ENCODE data around the gene RAB11FIP4. TPM values are rescaled to one million over a fixed set of nuclear protein-coding genes. Genes with fewer than 3 reads are reported as not detected.

RAB11FIP4 gene
- total and polyA plus RNA-seq, 9 of the 15 experiments (the other 6 are each of a cell fraction or from before 2014, with no cell fraction given): 0.62 to 16.6 (median 8.9) TPM

DNA sequence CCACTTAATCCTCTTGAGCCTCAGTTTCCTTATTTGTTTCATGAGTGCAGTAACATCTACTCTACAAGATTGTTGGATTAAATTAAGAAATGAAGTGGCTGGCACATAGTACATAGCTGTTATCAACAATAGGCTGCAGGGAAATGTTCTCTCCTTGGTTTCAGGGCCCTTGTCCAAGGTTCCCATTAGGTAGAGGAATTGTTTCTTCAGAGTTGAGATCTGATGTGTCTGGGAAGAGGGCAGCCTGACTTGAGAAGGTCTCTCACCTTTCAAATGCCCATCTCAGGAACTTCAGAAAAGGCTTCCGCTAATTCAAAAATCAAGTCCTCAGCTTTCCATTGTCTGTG is 87.6 kb downstream of the RAB11FIP4 start:
- intact Hi-C loops (cut with micrococcal nuclease) (no loop called here), in situ Hi-C loops (cut with MboI) (no loop called here)
- Histone ChIP-seq H3K4me3 (no peak overlapping the region), H3K27me3 (ENCODE audit: control insufficient read depth in 2 of 2, insufficient read depth in 2 of 2, low read length in 2 of 2) (peaks cover 0 to 2% of the 10 kb centered on the region in 2 experiments; a peak in 2 of 5 replicates), H3K4me2 (ENCODE audit: insufficient read depth, low read length) (no peak overlapping the region), H3K79me2 (ENCODE audit: control insufficient read depth, insufficient read depth, low read length) (no peaks in the 10 kb centered on the region), H3K4me1 (replicated peaks in 1 of 2; ENCODE audit: control insufficient read depth in 2 of 2, insufficient read depth in 2 of 2, low read length in 2 of 2) (peaks cover 0 to 10% of the 10 kb centered on the region in 2 experiments; a peak in 3 of 5 replicates), H4K20me1 (replicated peaks; ENCODE audit: control insufficient read depth, insufficient read depth, low read length) (no peaks in the 10 kb centered on the region), H3K9me1 (ENCODE audit: control insufficient read depth, insufficient read depth, low read length) (no peaks in the 10 kb centered on the region), H3K36me3 (ENCODE audit: control insufficient read depth, insufficient read depth, low read length) (no peaks in the 10 kb centered on the region), H2AFZ (ENCODE audit: low read depth, low read length) (no peak overlapping the region), H3K9me3 (replicated peaks; ENCODE audit: control insufficient read depth, insufficient read depth, low read depth, low read length) (no peaks in the 10 kb centered on the region), H3K27ac (ENCODE audit: extremely low read depth, low read depth, low read length) (no peak overlapping the region), H3K9ac (ENCODE audit: insufficient read depth in 1 of 2, low read depth in 2 of 2, low read length in 2 of 2) (no peak overlapping the region)
- ATAC-seq: no peak
- no peak for DNase-seq (ENCODE audit: extremely low read depth in 1 of 4, low spot score in 3 of 4)
- CTCF ChIA-PET (ENCODE audit: low intra/inter-chr PET ratio): no interaction called here
- BruUV-seq (replicated peaks): no TSS peak
- 100% methylated on average over 1 of the region's 1 CpG for WGBS (ENCODE audit: insufficient coverage, low coverage, missing lambda C conversion rate)
- POLR2A ChIA-PET: interaction anchor here (0.6 to 1.6 kb wide), 3 partner anchors 9 to 1346 kb away, joined by 3 to 9 read pairs (median 3); no protein-coding TSS in a partner anchor
- TF ChIP-seq XRCC4 (IDR thresholded peaks at IDR 0.05; ENCODE audit: extremely low read depth, insufficient read depth, insufficient read length) (no peak), TEAD1 (CRISPR knock-in tag; IDR thresholded peaks at IDR 0.05) (no peak), MED1 (CRISPR knock-in tag; IDR thresholded peaks at IDR 0.05; ENCODE audit: borderline replicate concordance) (no peak), NONO (IDR thresholded peaks at IDR 0.05; ENCODE audit: low read depth in 2 of 2, low read length in 1 of 2) (no peak), ARNT (IDR thresholded peaks at IDR 0.05) (no peak), CXXC5 (CRISPR knock-in tag; IDR thresholded peaks at IDR 0.05) (no peak), NFIX (CRISPR knock-in tag; IDR thresholded peaks at IDR 0.05; ENCODE audit: low read depth) (no peak), ZNF57 (CRISPR knock-in tag; IDR thresholded peaks at IDR 0.05) (no peak)
- TF ChIP-seq, protein P1, sequence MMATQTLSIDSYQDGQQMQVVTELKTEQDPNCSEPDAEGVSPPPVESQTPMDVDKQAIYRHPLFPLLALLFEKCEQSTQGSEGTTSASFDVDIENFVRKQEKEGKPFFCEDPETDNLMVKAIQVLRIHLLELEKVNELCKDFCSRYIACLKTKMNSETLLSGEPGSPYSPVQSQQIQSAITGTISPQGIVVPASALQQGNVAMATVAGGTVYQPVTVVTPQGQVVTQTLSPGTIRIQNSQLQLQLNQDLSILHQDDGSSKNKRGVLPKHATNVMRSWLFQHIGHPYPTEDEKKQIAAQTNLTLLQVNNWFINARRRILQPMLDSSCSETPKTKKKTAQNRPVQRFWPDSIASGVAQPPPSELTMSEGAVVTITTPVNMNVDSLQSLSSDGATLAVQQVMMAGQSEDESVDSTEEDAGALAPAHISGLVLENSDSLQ (IDR thresholded peaks at IDR 0.05): no peak
- TF ChIP-seq, protein P2, sequence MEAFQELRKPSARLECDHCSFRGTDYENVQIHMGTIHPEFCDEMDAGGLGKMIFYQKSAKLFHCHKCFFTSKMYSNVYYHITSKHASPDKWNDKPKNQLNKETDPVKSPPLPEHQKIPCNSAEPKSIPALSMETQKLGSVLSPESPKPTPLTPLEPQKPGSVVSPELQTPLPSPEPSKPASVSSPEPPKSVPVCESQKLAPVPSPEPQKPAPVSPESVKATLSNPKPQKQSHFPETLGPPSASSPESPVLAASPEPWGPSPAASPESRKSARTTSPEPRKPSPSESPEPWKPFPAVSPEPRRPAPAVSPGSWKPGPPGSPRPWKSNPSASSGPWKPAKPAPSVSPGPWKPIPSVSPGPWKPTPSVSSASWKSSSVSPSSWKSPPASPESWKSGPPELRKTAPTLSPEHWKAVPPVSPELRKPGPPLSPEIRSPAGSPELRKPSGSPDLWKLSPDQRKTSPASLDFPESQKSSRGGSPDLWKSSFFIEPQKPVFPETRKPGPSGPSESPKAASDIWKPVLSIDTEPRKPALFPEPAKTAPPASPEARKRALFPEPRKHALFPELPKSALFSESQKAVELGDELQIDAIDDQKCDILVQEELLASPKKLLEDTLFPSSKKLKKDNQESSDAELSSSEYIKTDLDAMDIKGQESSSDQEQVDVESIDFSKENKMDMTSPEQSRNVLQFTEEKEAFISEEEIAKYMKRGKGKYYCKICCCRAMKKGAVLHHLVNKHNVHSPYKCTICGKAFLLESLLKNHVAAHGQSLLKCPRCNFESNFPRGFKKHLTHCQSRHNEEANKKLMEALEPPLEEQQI (IDR thresholded peaks at IDR 0.05): no peak
- no peak for FAIRE-seq

Data from K562 (cell line).